Pancreas (tissue), 10 donors: Measurements from ENCODE around the gene RBP2. TPM values are rescaled to one million over a fixed set of nuclear protein-coding genes. Genes with fewer than 3 reads are reported as not detected.

Experiments
- ATAC-seq, 4 donors: fragments of 200-7000 bp; cut with Tn5 transposase; one replicate each; pipeline versions ENCODE4 v1.8.0 to v1.9.1; 2020; ENCODE audit warnings: mild to moderate bottlenecking in 4 of 4, moderate library complexity in 4 of 4
- DNase-seq, 6 donors: peaks; one replicate each; pipeline ENCODE4 v3.0.0-alpha.2; 2020
- FAIRE-seq: peaks from 2 replicates; lab custom pipeline; 2012; peaks lifted over from hg19 to GRCh38; lab: Jason Lieb, UNC
- H3K27ac ChIP-seq, 4 donors: fragments of 200-600 bp; sonication (generic); 1 replicate in 3 of 4; 2 replicates in 1 of 4; pipeline versions ENCODE4 v1.5.0 to v1.8.0; 2020
- H3K27me3 ChIP-seq, 4 donors: fragments of 200-600 bp; one replicate each; pipeline ENCODE4 v1.8.0; 2021
- H3K36me3 ChIP-seq, 3 donors: fragments of 200-600 bp; sonication (generic) in 1 of 3; one replicate each; pipeline versions ENCODE4 v1.5.0 to v1.8.0; 2020 to 2021
- H3K4me1 ChIP-seq, 3 donors: fragments of 200-600 bp; one replicate each; pipeline ENCODE4 v1.8.0; 2021
- H3K4me3 ChIP-seq, 4 donors: fragments of 200-600 bp; sonication (generic) in 2 of 4; one replicate each; pipeline versions ENCODE4 v1.5.0 to v1.8.0; 2020 to 2021
- H3K9me3 ChIP-seq, 4 donors: fragments of 200-600 bp; one replicate each; pipeline ENCODE4 v1.8.0; 2021
- CTCF ChIP-seq, 4 donors: fragments of 200-600 bp; sonication (generic) in 3 of 4; IDR thresholded peaks; one replicate each; pipeline versions ENCODE4 v1.5.0 to v1.8.0; 2021; ENCODE audit warnings: antibody characterized with exemption in 4 of 4
- WGBS, 2 donors: extraction: QIAGEN DNeasy Blood & Tissue Kit; methylation state at CpG; one replicate each; pipeline ENCODE4 v1.1.7; 2013; 5-methylcytosine and 5-hydroxymethylcytosine counted together
- intact Hi-C, 3 donors: fragments of 100-400 bp; cut with DNase I; formaldehyde crosslinking; loops; one replicate each; pipeline versions ENCODE4 v1.11.1 to v1.14.2; 2022
- polyA plus RNA-seq, 2 donors: library from polyadenylated mRNA; stranded (reverse); fragments of 200-250 nt; gene quantifications; one replicate each; pipeline ENCODE4 v1.2.3, GENCODE V29; 2013
- total RNA-seq, 6 donors: library from RNA; stranded (reverse); fragmentation: NEBNext Ultra II Directional in 4 of 6; extraction: Animal tissue kit (Norgen Biotek cat#: 25700) in 4 of 6; gene quantifications; one replicate each; pipeline versions ENCODE4 v1.2.1 to v1.2.4, GENCODE V29; 2021 to 2023
- donor health status: healthy with polysubstance abuse.
- donor health status: DM: no; HTN: no; CAD: no; lungs with moderate emphysema.
- donor health status: DM: no; HTN: no; CAD: no.
- donor health status: control.
- donor health status: control.
- donor health status: Bipolar disorder and iron deficiency.
- donor health status: DM: yes; HTN: yes; CAD: no.
- donor health status: DM: no; HTN: no; CAD: no.
- donor health status: DM: no; HTN: no; CAD: no.
- donor health status: DM: yes; HTN: yes; CAD: no.

Gene RBP2
- total and polyA plus RNA-seq, 8 donors, result 0.38 to 7.5 (median 1.4) TPM; not detected in 3

- Histone ChIP-seq H3K27me3 (no peaks in the 10 kb centered on the region), H3K4me1 (peaks cover 0 to 2% (median 0%) of the 10 kb centered on the region in 3 donors), H3K9me3 (no peaks in the 10 kb centered on the region), H3K36me3 (no peaks in the 10 kb centered on the region), H3K4me3 (no peak overlapping the region), H3K27ac (no peak overlapping the region)
- FAIRE-seq (no peak), DNase-seq (no peak), ATAC-seq (no peak)
- no peak for TF ChIP-seq CTCF (IDR thresholded peaks at IDR 0.05)
- intact Hi-C loops, result no loop called here
Measured at GRCh38 chr3:139447486-139447885, 28.8 kb downstream of the RBP2 start.

GRCh38 chr3:139444446-139444845 is 31.9 kb downstream of the RBP2 start:
- no peaks in the 10 kb centered on the region for H3K4me1 ChIP-seq
- H3K27me3 ChIP-seq, result no peaks in the 10 kb centered on the region
- 71 to 73% methylated on average over 4 of the region's 4 CpGs for WGBS, 2 donors
- intact Hi-C loops, result no loop called here
- no peak overlapping the region for H3K27ac ChIP-seq
- no peak for TF ChIP-seq CTCF (IDR thresholded peaks at IDR 0.05)
- H3K4me3 ChIP-seq, result no peak overlapping the region
- H3K36me3 ChIP-seq, result no peaks in the 10 kb centered on the region
- DNase-seq, result no peak
- no peak for FAIRE-seq
- H3K9me3 ChIP-seq, result no peaks in the 10 kb centered on the region
- ATAC-seq, result no peak

DNA sequence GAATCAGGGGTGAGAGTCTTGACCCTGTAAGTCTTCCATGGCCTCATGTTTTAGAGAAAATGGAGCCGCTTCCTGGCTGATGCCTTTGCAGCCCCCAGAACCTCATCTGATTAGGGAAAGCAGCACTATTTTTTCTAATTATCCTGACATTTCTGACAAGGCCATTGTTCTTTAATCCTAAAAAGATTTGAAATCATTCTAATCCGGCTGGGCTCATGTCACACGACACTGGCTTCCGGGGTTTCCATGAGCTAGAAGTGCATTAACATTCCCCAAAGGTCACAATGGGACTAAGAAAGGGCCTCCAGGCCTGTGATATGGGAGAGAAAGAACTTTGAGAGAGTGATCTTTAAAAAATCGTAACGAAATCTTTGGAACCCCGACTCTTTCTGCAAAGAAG is 33.1 kb downstream of the RBP2 start:
- intact Hi-C loops, result no loop called here
- Histone ChIP-seq H3K4me1 (no peaks in the 10 kb centered on the region), H3K36me3 (no peaks in the 10 kb centered on the region), H3K4me3 (no peak overlapping the region), H3K27ac (no peak overlapping the region), H3K9me3 (no peaks in the 10 kb centered on the region), H3K27me3 (no peaks in the 10 kb centered on the region)
- ATAC-seq (no peak), DNase-seq (no peak), FAIRE-seq (no peak)
- WGBS, 2 donors, result 92 to 95% methylated on average over 7 of the region's 7 CpGs
- TF ChIP-seq CTCF (IDR thresholded peaks at IDR 0.05), result no peak

DNA sequence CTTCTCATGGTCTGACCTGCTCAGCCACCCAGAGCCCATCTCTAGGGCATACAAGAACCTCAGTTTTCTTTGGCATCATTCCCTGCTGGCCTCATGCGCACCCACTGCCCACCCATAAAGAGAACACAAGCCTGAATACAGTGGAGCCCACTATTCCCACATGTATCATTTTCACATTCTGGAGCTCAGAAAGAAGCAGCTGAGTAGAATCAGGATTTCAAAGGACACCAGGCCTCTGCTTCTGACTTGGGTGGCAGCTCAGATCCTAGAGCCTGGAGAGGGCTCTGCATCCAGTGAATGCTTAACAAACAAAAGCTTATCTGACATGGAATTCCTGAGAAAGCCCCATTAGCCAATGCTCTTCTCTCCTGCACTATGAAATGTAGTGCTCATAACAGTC is 34.7 kb downstream of the RBP2 start:
- no peaks in the 10 kb centered on the region for H3K9me3 ChIP-seq
- H3K4me1 ChIP-seq, result no peaks in the 10 kb centered on the region
- FAIRE-seq (no peak), ATAC-seq (no peak), DNase-seq (no peak)
- no peaks in the 10 kb centered on the region for H3K27me3 ChIP-seq
- intact Hi-C loops, result no loop called here
- no peak overlapping the region for H3K4me3 ChIP-seq
- 96 to 100% methylated on average over 1 of the region's 1 CpG for WGBS, 2 donors
- no peaks in the 10 kb centered on the region for H3K36me3 ChIP-seq
- TF ChIP-seq CTCF (IDR thresholded peaks at IDR 0.05), result no peak
- no peak overlapping the region for H3K27ac ChIP-seq

DNA sequence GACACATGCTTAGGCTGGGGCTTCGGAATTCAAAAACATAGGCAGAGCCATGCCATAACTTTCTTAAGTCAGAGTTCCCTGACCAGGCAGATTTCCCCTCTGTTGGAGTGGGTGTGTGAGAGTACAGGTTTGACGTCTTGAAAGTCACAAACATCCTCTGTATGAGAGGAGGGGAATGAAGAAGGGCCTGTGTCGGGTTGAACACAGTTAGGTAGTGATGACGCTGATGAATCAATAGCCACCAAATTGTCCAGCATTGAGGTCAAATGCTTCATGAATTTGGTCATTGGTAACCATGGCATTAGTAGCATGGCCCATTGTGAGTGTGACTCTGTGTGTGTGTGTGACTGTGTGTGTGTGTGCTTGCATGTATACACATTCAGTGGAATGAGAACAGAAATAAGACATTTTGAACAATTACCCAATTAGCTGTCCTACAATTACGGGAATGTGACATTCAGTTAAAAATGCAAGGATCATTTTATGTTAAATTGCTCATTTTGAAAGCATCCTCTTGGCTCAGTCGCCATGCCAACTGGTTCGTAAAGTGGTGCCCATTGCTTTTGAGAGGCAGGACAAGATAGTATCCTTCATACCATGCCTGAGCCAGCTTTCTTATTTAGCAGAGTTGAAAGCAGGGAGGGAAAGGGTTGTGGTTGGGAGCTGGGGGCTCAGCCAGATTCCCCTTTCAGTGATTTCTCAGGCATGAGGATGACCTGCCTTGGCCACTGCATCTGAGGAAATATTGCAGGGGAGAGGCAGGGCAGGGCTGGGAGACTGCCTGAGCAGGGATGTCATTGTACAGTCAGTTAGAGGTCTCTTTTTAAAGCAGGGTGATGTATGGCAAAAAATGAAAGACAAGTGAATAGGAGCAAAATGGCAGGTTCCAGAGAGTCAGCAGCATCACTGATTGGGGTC is 35.4 kb downstream of the RBP2 start:
- DNase-seq (no peak), ATAC-seq (no peak), FAIRE-seq (no peak)
- 92 to 97% methylated on average over 7 of the region's 7 CpGs for WGBS, 2 donors
- intact Hi-C loops, result no loop called here
- Histone ChIP-seq H3K4me3 (no peak overlapping the region), H3K9me3 (no peaks in the 10 kb centered on the region), H3K27me3 (no peaks in the 10 kb centered on the region), H3K36me3 (no peaks in the 10 kb centered on the region), H3K27ac (no peak overlapping the region), H3K4me1 (no peaks in the 10 kb centered on the region)
- no peak for TF ChIP-seq CTCF (IDR thresholded peaks at IDR 0.05)
